DLD1 (cell line): ENCODE data around the gene RTP5.

Experiments used
- in situ Hi-C: cut with HindIII; loops from 2 replicates; pipeline ENCODE4 v1.10.0; 2017; ENCODE audit warnings: low sequenced_read_pairs

Gene RTP5

GRCh38 chr2:241886840-241887447 is 17.4 kb downstream of the RTP5 start:
- in situ Hi-C loops, result no loop called here

- in situ Hi-C loops, result no loop called here
Observed at GRCh38 chr2:241887806-241888522, 18.4 kb downstream of the RTP5 start.

GRCh38 chr2:241888641-241889040 is 19.1 kb downstream of the RTP5 start:
- in situ Hi-C loops, result no loop called here

GRCh38 chr2:241890524-241891235 is 21.2 kb downstream of the RTP5 start:
- in situ Hi-C loops, result no loop called here

GRCh38 chr2:241891315-241891987 is 21.9 kb downstream of the RTP5 start:
- in situ Hi-C loops, result no loop called here

- in situ Hi-C loops, result no loop called here
Observed at GRCh38 chr2:241891988-241892298, 22.4 kb downstream of the RTP5 start.

GRCh38 chr2:241892299-241893137 is 23.0 kb downstream of the RTP5 start:
- in situ Hi-C loops, result no loop called here

GRCh38 chr2:241893265-241893664 is 23.7 kb downstream of the RTP5 start:
- in situ Hi-C loops, result no loop called here

GRCh38 chr2:241894056-241894641 is 24.6 kb downstream of the RTP5 start:
- in situ Hi-C loops, result no loop called here

- in situ Hi-C loops, result no loop called here
Observed at GRCh38 chr2:241894681-241895426, 25.3 kb downstream of the RTP5 start.

- in situ Hi-C loops, result no loop called here
Observed at GRCh38 chr2:241895427-241895711, 25.8 kb downstream of the RTP5 start.

- in situ Hi-C loops, result no loop called here
Observed at GRCh38 chr2:241895712-241896641, 26.4 kb downstream of the RTP5 start.

- in situ Hi-C loops, result no loop called here
Observed at GRCh38 chr2:241896746-241897201, 27.2 kb downstream of the RTP5 start.

- in situ Hi-C loops, result no loop called here
Observed at GRCh38 chr2:241897231-241897916, 27.8 kb downstream of the RTP5 start.

GRCh38 chr2:241898463-241899270 is 29.1 kb downstream of the RTP5 start:
- in situ Hi-C loops, result no loop called here

GRCh38 chr2:241900251-241901017 is 30.9 kb downstream of the RTP5 start:
- in situ Hi-C loops, result no loop called here

- in situ Hi-C loops, result no loop called here
Observed at GRCh38 chr2:241901018-241901380, 31.5 kb downstream of the RTP5 start.
